Heart left ventricle (tissue), 13 donors: ENCODE data around the gene TUBB2B.

Experiments used
- CTCF ChIP-seq, 12 donors: fragments of 200-600 bp; sonication (generic) in 4 of 12; IDR thresholded peaks; one replicate each; pipeline versions ENCODE4 v1.5.0 to v1.8.0; 2018 to 2022; ENCODE audit warnings: antibody characterized with exemption in 12 of 12, mild to moderate bottlenecking in 5 of 12
- POLR2A ChIP-seq, 2 donors: fragments of 450-650 bp; IDR thresholded peaks; one replicate each; pipeline ENCODE4 v1.6.1; 2017; ENCODE audit warnings: antibody characterized with exemption in 2 of 2, mild to moderate bottlenecking in 2 of 2, moderate library complexity in 2 of 2
- donor health status: ischemic (EF 13 %, LVEDD 7.1; RV severe dilation, severe dysfunction).
- donor health status: DM: no; HTN: yes; CAD: no.
- donor health status: DM: no; HTN: no; CAD: no.
- donor health status: ischemic (EF 25% LVEDD 6.9; RV normal size, moderate dysfunction).
- donor health status: ischemic (EF 25% LVEDD 5.7; RV mildly dilated, moderate dysfunction).
- donor health status: ischemic (EF 35%, LVEDD 5.7; RV mildly dilated, moderate dysfunction).
- donor health status: nonischemic (EF 11% LVEDD 7.7; RV severe dilation, severe dysfunction).
- donor health status: DM: yes; HTN: yes; CAD: no.
- donor health status: PGD.
- donor health status: ischemic (EF 29% LVEDD 5.4; RV normal size, mild dysfunction).
- donor health status: nonischemic (EF 23%, LVEDD 6.1; RV moderate dilation, normal function).

- TF ChIP-seq CTCF (IDR thresholded peaks at IDR 0.05) (no peak), POLR2A (IDR thresholded peaks at IDR 0.05) (peak in 1 of 2 donors; percentile 60)
These were observed 31.5 kb upstream of the TUBB2B start, which contains the start of gene PSMG4 for GRCh38 chr6:3258720-3259490.
